B cell (primary cell): ENCODE measurements around the gene TMC5.

ENCODE experiments used
- EZH2 ChIP-seq: IDR thresholded peaks from 2 replicates; pipeline ENCODE4 v1.6.1; 2012; ENCODE audit warnings: borderline replicate concordance, low read depth, mild to moderate bottlenecking, moderate library complexity, low read length; ENCODE audit not compliant: insufficient read depth, poor library complexity, severe bottlenecking
- TF ChIP-seq, protein P1 (sequence below): fragments of 200-600 bp; IDR thresholded peaks from one replicate; pipeline ENCODE4 v1.8.0; 2022; ENCODE audit warnings: antibody characterized with exemption, mild to moderate bottlenecking

DNA sequence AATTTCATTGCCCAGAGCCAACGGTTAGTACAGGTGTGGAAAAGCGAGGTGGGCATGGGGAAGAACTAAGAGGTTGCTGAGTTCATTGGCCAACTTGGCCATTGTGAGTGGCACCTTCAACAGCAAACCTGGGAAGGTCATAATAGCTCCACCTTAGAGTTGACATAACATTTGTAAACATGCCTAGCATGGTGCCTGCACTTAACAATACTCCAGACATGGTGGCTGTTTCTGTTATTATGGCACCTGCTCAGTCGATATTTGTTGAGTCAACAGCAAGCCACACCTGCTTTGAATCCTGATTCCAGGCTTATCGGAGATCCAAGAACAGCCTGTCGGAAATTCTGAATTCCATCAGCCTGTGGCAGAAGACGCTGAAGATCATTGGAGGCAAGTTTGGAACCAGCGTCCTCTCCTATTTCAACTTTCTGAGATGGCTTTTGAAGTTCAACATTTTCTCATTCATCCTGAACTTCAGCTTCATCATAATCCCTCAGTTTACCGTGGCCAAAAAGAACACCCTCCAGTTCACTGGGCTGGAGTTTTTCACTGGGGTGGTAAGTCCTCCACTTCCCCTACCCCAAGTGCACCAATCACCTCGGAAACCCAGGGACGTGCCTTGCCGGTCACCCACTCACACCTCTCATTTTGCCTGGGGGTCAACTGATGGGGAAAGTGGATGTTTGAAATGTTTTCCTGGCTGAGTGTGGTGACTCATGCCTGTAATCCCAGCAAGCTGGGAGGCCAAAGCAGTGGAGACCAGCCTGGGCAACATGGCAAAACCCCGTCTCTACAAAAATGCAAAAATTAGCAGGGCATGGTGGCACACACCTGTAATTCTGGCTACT, 46.0 kb downstream of the TMC5 start:
- TF ChIP-seq, protein P1, sequence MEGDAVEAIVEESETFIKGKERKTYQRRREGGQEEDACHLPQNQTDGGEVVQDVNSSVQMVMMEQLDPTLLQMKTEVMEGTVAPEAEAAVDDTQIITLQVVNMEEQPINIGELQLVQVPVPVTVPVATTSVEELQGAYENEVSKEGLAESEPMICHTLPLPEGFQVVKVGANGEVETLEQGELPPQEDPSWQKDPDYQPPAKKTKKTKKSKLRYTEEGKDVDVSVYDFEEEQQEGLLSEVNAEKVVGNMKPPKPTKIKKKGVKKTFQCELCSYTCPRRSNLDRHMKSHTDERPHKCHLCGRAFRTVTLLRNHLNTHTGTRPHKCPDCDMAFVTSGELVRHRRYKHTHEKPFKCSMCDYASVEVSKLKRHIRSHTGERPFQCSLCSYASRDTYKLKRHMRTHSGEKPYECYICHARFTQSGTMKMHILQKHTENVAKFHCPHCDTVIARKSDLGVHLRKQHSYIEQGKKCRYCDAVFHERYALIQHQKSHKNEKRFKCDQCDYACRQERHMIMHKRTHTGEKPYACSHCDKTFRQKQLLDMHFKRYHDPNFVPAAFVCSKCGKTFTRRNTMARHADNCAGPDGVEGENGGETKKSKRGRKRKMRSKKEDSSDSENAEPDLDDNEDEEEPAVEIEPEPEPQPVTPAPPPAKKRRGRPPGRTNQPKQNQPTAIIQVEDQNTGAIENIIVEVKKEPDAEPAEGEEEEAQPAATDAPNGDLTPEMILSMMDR, result no peak
- TF ChIP-seq EZH2, result no peak
